ENCODE data around the gene SORBS2.

SORBS2 gene

GRCh38 chr4:185541251-185541727 lies 270.7 kb downstream of the SORBS2 start:
- DNase-seq: no peak

GRCh38 chr4:185540487-185541120 lies 271.4 kb downstream of the SORBS2 start:
- DNase-seq: no peak

GRCh38 chr4:185540040-185540439 lies 272.0 kb downstream of the SORBS2 start:
- no peak for DNase-seq

GRCh38 chr4:185538806-185539205 lies 273.2 kb downstream of the SORBS2 start:
- no peak for DNase-seq

GRCh38 chr4:185536411-185536709 lies 275.6 kb downstream of the SORBS2 start:
- DNase-seq: no peak

GRCh38 chr4:185535612-185536410 lies 276.2 kb downstream of the SORBS2 start:
- DNase-seq: no peak

Data from stimulated activated naive CD4-positive, alpha-beta T cell (primary cell).